ENCODE measurements around the gene CCDC77. TPM values are rescaled to one million over a fixed set of nuclear protein-coding genes. Genes with fewer than 3 reads are reported as not detected.

CCDC77 gene
- total RNA-seq, 1 donor from 2014 or later = 11.2 TPM

- no peak overlapping the region for H3K27ac Mint-ChIP-seq
- peaks cover 19% of the 10 kb centered on the region for H3K27me3 Mint-ChIP-seq
- H3K36me3 Mint-ChIP-seq (ENCODE audit: low read depth) = no peaks in the 10 kb centered on the region
- no peak for TF ChIP-seq CTCF (IDR thresholded peaks at IDR 0.05)
- ChIA-PET POLR2A (no interaction called here), CTCF (interaction anchor here (1.0 to 1.5 kb wide), 2 partner anchors 10 to 64 kb away, joined by 3 to 4 read pairs; no protein-coding TSS in a partner anchor)
- H3K9me3 Mint-ChIP-seq = no peaks in the 10 kb centered on the region
- peaks cover 10% of the 10 kb centered on the region for H3K4me1 Mint-ChIP-seq
- no peak overlapping the region for H3K4me3 Mint-ChIP-seq
- DNase-seq = no peak
- ATAC-seq (ENCODE audit: low read depth) = peak; percentile 16
- intact Hi-C loops (cut with micrococcal nuclease) = no loop called here
Observed at GRCh38 chr12:454833-455232, 53.4 kb downstream of the CCDC77 start.

- ATAC-seq (ENCODE audit: low read depth) = no peak
- intact Hi-C loops (cut with micrococcal nuclease) = no loop called here
- no peaks in the 10 kb centered on the region for H3K36me3 Mint-ChIP-seq (ENCODE audit: low read depth)
Observed at GRCh38 chr12:455821-456220, 54.4 kb downstream of the CCDC77 start.

GRCh38 chr12:457676-458075, 56.2 kb downstream of the CCDC77 start:
- no peak overlapping the region for H3K4me3 Mint-ChIP-seq
- no peak for TF ChIP-seq CTCF (IDR thresholded peaks at IDR 0.05)
- no peaks in the 10 kb centered on the region for H3K36me3 Mint-ChIP-seq (ENCODE audit: low read depth)
- no peaks in the 10 kb centered on the region for H3K9me3 Mint-ChIP-seq
- DNase-seq (no peak), ATAC-seq (ENCODE audit: low read depth) (no peak)
- CTCF ChIA-PET = no interaction called here
- POLR2A ChIA-PET = no interaction called here
- intact Hi-C loops (cut with micrococcal nuclease) = no loop called here
- H3K27me3 Mint-ChIP-seq = peaks cover 35% of the 10 kb centered on the region
- no peak overlapping the region for H3K27ac Mint-ChIP-seq
- peaks cover 13% of the 10 kb centered on the region for H3K4me1 Mint-ChIP-seq

More at GRCh38 chr12:455821-456220, 54.4 kb downstream of the CCDC77 start:
- no peak for DNase-seq
- peaks cover 11% of the 10 kb centered on the region for H3K4me1 Mint-ChIP-seq
- ChIA-PET POLR2A (no interaction called here), CTCF (interaction anchor here (1.0 kb wide), 1 partner anchor 9 kb away, joined by 3 read pairs; no protein-coding TSS in a partner anchor)
- peaks cover 19% of the 10 kb centered on the region for H3K27me3 Mint-ChIP-seq
- H3K4me3 Mint-ChIP-seq = no peak overlapping the region
- TF ChIP-seq CTCF (IDR thresholded peaks at IDR 0.05) = no peak
- H3K27ac Mint-ChIP-seq = no peak overlapping the region
- no peaks in the 10 kb centered on the region for H3K9me3 Mint-ChIP-seq

GRCh38 chr12:459050-459429, 57.6 kb downstream of the CCDC77 start:
- DNase-seq (no peak), ATAC-seq (ENCODE audit: low read depth) (no peak)
- POLR2A ChIA-PET = no interaction called here
- Mint-ChIP-seq H3K36me3 (ENCODE audit: low read depth) (no peaks in the 10 kb centered on the region), H3K27ac (no peak overlapping the region), H3K27me3 (peaks cover 35% of the 10 kb centered on the region), H3K4me3 (peak overlapping the region; percentile 78), H3K4me1 (peaks cover 12% of the 10 kb centered on the region), H3K9me3 (no peaks in the 10 kb centered on the region)
- TF ChIP-seq CTCF (IDR thresholded peaks at IDR 0.05) = no peak
- CTCF ChIA-PET = no interaction called here
- intact Hi-C loops (cut with micrococcal nuclease) = no loop called here

DNA sequence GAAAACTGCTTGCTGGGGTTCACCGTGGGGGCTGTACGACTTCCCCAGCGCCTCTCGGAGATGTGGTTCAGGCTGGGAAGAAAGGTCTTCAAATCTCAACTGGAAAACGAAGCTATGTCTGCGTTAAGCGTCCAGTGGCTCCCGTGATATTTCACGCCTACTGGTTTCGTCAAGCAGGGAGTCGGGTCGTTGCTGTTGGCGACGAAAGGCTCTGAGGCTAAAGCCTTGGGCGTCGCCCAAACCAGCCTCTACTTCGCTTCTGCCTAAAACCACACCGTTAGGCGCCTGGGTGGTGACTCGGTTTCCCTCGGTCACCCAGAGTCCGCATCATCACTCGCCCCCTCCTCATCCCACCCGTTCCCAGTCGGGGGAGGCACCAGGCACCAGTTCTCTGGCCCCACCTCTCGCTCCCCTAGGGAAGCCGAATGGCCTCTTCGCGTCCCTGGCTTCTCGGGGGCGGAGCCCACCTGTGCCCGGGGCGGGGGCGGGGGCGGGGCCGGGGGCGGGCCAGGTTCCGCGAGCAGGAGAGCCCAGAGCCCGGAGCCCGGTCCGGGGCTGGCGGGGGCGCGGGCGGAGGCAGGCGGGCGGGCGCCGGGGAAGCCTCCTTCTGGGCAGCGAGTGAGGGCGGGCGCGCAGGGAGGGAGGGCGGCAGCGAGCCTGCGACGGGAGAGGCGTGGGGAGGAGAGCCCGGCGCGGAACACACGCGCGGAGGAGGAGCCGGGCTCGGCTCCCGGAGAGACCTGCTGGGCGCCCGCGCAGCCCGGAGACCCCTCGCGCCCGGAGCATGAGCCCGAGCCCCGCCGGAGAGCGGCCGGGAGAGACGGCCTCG, 58.2 kb downstream of the CCDC77 start, which contains the start of gene B4GALNT3:
B4GALNT3 (plus strand) TSS at position 510 of the 829 bp plus-strand sequence. CDS start 438 bp downstream, outside the sequence.
- Mint-ChIP-seq H3K4me1 (peaks cover 12% of the 10 kb centered on the region), H3K36me3 (ENCODE audit: low read depth) (no peaks in the 10 kb centered on the region), H3K27me3 (peaks cover 36% of the 10 kb centered on the region), H3K9me3 (no peaks in the 10 kb centered on the region), H3K4me3 (peak within 1 kb of the TSS; percentile 81), H3K27ac (no peak within 1 kb of the TSS)
- POLR2A ChIA-PET = no interaction called here
- no peak for TF ChIP-seq CTCF (IDR thresholded peaks at IDR 0.05)
- CTCF ChIA-PET = no interaction called here
- intact Hi-C loops (cut with micrococcal nuclease) = no loop called here
- DNase-seq (peak; percentile 24), ATAC-seq (ENCODE audit: low read depth) (peak; percentile 68)

Measured in activated B cell treated with CpG ODN at 0.5 μM for 24 hours (primary cell).